ENCODE results near the gene GNAT1.

The GNAT1 gene

DNA sequence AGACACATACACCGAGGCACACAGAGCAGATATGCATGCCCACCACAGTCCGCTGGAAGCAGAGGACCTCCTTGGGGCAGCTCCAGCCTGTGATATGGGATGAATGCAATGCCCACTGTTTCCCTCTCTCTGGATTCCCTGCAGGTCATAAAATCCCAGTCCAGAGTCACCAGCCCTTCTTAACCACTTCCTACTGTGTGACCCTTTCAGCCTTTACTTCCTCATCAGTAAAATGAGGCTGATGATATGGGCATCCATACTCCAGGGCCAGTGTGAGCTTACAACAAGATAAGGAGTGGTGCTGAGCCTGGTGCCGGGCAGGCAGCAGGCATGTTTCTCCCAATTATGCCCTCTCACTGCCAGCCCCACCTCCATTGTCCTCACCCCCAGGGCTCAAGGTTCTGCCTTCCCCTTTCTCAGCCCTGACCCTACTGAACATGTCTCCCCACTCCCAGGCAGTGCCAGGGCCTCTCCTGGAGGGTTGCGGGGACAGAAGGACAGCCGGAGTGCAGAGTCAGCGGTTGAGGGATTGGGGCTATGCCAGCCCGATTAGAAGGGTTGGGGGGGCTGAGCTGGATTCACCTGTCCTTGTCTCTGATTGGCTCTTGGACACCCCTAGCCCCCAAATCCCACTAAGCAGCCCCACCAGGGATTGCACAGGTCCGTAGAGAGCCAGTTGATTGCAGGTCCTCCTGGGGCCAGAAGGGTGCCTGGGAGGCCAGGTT is at the start of gene GNAT1:
Gene GNAT1, plus strand, starts transcription at position 675 of the 725 bp plus-strand sequence. CDS start 116 bp downstream, outside the sequence.
- H3K4me3 ChIP-seq (ENCODE audit: low read depth, low read length): no peak within 1 kb of the TSS
- TF ChIP-seq, protein P1, sequence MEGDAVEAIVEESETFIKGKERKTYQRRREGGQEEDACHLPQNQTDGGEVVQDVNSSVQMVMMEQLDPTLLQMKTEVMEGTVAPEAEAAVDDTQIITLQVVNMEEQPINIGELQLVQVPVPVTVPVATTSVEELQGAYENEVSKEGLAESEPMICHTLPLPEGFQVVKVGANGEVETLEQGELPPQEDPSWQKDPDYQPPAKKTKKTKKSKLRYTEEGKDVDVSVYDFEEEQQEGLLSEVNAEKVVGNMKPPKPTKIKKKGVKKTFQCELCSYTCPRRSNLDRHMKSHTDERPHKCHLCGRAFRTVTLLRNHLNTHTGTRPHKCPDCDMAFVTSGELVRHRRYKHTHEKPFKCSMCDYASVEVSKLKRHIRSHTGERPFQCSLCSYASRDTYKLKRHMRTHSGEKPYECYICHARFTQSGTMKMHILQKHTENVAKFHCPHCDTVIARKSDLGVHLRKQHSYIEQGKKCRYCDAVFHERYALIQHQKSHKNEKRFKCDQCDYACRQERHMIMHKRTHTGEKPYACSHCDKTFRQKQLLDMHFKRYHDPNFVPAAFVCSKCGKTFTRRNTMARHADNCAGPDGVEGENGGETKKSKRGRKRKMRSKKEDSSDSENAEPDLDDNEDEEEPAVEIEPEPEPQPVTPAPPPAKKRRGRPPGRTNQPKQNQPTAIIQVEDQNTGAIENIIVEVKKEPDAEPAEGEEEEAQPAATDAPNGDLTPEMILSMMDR (IDR thresholded peaks at IDR 0.05; ENCODE audit: borderline replicate concordance, insufficient read depth, low read depth, low read length): no peak

DNA sequence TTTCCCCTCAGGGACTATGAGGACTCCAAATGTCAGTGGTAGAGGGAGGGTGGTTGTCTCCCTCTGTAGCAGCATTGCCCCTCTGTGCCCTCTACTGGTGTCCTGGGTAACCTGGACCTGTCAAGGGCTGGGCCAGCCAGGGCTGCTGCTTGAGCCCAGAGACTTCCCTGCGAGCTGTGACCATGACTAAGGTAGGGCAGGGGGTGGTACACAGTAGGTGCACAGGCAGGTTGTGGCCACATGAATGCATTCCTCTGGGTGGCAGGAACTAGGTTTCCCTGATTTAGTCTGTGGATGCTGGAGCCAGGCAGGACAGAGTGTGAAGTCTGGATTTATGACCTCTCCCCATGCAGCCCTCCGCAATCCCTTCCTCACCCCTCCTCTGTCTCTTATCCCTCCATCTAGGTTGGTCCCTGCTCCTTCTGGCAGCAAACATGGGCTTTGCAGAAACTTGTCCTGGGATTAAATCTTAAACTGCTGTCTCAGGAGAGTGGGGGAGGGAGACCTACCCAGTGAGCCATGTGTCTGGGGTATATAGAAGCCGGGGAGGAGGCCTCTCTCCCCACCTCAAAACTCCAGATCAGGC is 45.0 kb upstream of the GNAT1 start:
- H3K4me3 ChIP-seq (ENCODE audit: low read depth, low read length): no peak overlapping the region
- TF ChIP-seq, protein P1 (IDR thresholded peaks at IDR 0.05; ENCODE audit: borderline replicate concordance, insufficient read depth, low read depth, low read length): no peak

- no peak overlapping the region for H3K4me3 ChIP-seq (ENCODE audit: low read depth, low read length)
- TF ChIP-seq, protein P1 (IDR thresholded peaks at IDR 0.05; ENCODE audit: borderline replicate concordance, insufficient read depth, low read depth, low read length): no peak
Observed at GRCh38 chr3:50147016-50147415, 44.4 kb upstream of the GNAT1 start.

DNA sequence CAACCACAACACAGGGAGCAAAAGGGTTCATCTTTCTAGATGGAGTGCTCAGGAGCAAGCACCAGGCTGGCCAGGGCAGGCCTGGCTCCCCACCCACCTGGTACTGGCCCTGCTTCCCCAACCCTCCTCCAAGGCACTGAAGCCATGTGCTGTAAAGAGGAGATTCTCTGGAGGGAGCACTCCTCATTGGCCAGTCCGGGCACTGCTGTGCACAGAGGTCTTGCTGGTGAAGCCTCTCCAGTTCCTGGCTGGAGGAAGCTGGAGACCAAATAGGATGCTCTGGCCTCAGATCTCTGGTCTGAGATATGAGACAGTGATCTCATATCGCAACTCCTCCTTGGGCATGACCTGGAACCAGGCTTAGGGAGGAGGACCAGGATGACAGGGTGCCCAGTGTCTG is 44.0 kb upstream of the GNAT1 start:
- H3K4me3 ChIP-seq (ENCODE audit: low read depth, low read length): no peak overlapping the region
- TF ChIP-seq, protein P1 (IDR thresholded peaks at IDR 0.05; ENCODE audit: borderline replicate concordance, insufficient read depth, low read depth, low read length): no peak

GRCh38 chr3:50147861-50148260 is 43.5 kb upstream of the GNAT1 start:
- TF ChIP-seq, protein P1 (IDR thresholded peaks at IDR 0.05; ENCODE audit: borderline replicate concordance, insufficient read depth, low read depth, low read length): no peak
- no peak overlapping the region for H3K4me3 ChIP-seq (ENCODE audit: low read depth, low read length)

DNA sequence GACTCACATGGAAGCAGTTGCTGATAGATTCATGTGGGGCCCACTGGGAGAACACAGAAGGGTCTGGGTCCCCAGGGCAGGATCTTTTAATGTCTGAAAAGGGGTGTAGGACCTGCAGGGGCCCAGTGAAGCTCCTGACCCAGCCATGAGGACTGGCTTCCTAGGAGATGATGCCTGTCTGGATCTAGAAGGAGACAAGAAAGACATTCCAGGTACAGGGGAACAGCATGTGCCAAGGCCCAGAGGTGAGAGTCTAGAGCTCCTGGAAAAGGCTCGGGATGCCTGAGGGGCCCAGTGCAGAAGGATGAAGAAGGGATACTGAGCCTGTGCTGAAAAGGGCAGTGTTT is 41.0 kb upstream of the GNAT1 start:
- TF ChIP-seq, protein P1 (IDR thresholded peaks at IDR 0.05; ENCODE audit: borderline replicate concordance, insufficient read depth, low read depth, low read length): no peak
- H3K4me3 ChIP-seq (ENCODE audit: low read depth, low read length): no peak overlapping the region

All from GM12875 (cell line).